Measurements from ENCODE around the gene LIN7C. TPM values are rescaled to one million over a fixed set of nuclear protein-coding genes. Genes with fewer than 3 reads are reported as not detected.

Gene LIN7C
- total and polyA plus RNA-seq, 9 donors = 7.0 to 39.0 (median 33.1) TPM

DNA sequence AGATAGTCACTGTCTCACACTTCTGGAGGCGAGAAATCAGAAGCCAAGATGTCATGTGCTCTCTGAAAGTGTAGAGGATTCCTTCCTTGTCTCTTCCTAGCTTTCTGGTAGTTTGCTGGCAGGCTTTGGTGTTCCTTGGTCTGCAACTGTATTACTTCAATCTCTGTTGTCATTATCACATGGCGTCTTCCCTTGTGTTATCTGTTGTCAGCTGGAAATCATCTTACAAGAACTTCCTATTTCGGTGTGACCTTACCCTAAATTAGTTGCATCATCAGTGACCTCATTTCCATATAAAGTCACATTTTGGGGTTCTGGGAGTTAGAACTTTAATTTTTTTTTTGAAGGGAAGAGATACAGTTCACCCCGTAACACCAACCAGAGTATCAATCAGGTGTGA lies 3.3 kb upstream of the LIN7C start:
- H3K4me3 ChIP-seq = no peak overlapping the region
- intact Hi-C loops (cut with DNase I) = loop anchor here in 1 of 4 donors (10.0 kb wide), 1 partner anchor 145 kb away; the partner anchor contains the start of gene CCDC34
- no peaks in the 10 kb centered on the region for H3K4me1 ChIP-seq (ENCODE audit: insufficient read depth)
- 91 to 95% (median 93%) methylated on average over 4 of the region's 4 CpGs for WGBS, 3 donors
- no peaks in the 10 kb centered on the region for H3K9me3 ChIP-seq
- no peaks in the 10 kb centered on the region for H3K36me3 ChIP-seq
- no peak for TF ChIP-seq EP300 (IDR thresholded peaks at IDR 0.05)
- TF ChIP-seq POLR2A (IDR thresholded peaks at IDR 0.05) = no peak
- TF ChIP-seq, protein P1, sequence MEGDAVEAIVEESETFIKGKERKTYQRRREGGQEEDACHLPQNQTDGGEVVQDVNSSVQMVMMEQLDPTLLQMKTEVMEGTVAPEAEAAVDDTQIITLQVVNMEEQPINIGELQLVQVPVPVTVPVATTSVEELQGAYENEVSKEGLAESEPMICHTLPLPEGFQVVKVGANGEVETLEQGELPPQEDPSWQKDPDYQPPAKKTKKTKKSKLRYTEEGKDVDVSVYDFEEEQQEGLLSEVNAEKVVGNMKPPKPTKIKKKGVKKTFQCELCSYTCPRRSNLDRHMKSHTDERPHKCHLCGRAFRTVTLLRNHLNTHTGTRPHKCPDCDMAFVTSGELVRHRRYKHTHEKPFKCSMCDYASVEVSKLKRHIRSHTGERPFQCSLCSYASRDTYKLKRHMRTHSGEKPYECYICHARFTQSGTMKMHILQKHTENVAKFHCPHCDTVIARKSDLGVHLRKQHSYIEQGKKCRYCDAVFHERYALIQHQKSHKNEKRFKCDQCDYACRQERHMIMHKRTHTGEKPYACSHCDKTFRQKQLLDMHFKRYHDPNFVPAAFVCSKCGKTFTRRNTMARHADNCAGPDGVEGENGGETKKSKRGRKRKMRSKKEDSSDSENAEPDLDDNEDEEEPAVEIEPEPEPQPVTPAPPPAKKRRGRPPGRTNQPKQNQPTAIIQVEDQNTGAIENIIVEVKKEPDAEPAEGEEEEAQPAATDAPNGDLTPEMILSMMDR (IDR thresholded peaks at IDR 0.05) = no peak
- H3K27me3 ChIP-seq = no peaks in the 10 kb centered on the region
- no peak for DNase-seq
- H3K27ac ChIP-seq = no peak overlapping the region

DNA sequence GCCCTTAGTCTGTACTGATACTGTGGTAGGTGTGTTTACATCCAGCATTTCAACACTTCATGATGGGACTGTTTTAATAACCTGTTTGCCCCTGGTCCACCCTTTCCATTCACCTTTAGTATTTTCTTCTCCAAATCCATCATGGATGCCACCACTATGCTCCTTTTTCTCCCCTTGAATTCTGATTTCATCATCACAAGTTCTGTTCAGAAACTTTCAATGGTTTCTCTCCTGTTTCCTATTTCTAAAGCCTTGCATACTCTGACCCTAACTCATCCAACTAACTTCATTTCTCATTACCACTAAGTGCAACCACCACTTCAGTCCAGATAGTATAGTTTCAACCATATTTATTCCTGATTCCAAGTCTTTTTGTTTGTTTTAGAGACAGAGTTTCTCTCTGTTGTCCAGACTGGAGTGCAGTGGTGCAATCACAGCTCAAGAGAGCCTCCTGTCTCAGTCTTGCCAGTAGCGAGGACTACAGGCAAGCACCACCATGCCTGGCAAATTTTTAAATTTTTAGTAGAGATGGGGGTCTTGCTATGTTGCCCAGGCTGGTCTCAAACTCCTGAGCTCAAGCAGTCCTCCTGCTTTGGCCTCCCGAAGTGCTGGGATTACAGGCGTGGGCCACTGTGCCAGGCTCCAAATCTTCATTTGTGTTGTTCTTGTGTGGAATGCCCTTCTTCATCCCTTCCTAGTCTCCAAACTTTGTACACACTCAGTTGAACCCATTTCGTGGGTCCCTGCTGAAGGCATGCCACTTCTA lies 1.2 kb upstream of the LIN7C start:
- TF ChIP-seq POLR2A (IDR thresholded peaks at IDR 0.05) (no peak), EP300 (IDR thresholded peaks at IDR 0.05) (no peak)
- TF ChIP-seq, protein P1 (IDR thresholded peaks at IDR 0.05) = no peak
- no peaks in the 10 kb centered on the region for H3K27me3 ChIP-seq
- intact Hi-C loops (cut with DNase I) = no loop called here
- peak overlapping the region in 1 of 2 donors; percentile 75 for H3K27ac ChIP-seq
- no peaks in the 10 kb centered on the region for H3K4me1 ChIP-seq (ENCODE audit: insufficient read depth)
- no peak for DNase-seq
- H3K9me3 ChIP-seq = no peaks in the 10 kb centered on the region
- WGBS, 3 donors = 95 to 98% (median 97%) methylated on average over 4 of the region's 4 CpGs
- H3K4me3 ChIP-seq = no peak overlapping the region
- H3K36me3 ChIP-seq = no peaks in the 10 kb centered on the region

DNA sequence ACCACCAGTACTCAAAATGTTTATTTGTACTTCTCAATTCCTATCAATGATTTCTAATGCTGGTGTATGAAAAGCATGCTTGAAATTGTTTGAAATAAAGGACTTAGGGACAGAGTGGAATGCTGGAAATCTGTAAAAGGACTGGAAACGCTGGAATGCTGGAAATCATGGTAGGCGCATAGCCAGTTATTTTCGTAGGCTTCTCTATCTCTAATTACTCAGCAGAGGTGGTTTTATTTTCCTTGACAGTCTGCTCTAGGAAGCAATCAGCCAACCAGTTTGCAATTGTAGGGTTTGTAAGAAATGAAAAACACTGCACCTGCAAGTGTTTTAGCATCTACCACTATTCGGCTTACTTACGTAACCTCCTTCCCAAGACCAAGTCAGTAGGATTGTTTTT lies 788 bp downstream of the LIN7C start:
- H3K9me3 ChIP-seq = no peaks in the 10 kb centered on the region
- no peaks in the 10 kb centered on the region for H3K4me1 ChIP-seq (ENCODE audit: insufficient read depth)
- no peak for DNase-seq
- H3K27me3 ChIP-seq = no peaks in the 10 kb centered on the region
- WGBS, 3 donors = 2 to 6% (median 5%) methylated on average over 5 of the region's 5 CpGs
- peak overlapping the region; percentile 70 to 75 for H3K27ac ChIP-seq
- no peak for TF ChIP-seq POLR2A (IDR thresholded peaks at IDR 0.05)
- TF ChIP-seq, protein P1 (IDR thresholded peaks at IDR 0.05) = no peak
- TF ChIP-seq EP300 (IDR thresholded peaks at IDR 0.05) = no peak
- intact Hi-C loops (cut with DNase I) = no loop called here
- H3K4me3 ChIP-seq = peak overlapping the region; percentile 56
- H3K36me3 ChIP-seq = no peaks in the 10 kb centered on the region

DNA sequence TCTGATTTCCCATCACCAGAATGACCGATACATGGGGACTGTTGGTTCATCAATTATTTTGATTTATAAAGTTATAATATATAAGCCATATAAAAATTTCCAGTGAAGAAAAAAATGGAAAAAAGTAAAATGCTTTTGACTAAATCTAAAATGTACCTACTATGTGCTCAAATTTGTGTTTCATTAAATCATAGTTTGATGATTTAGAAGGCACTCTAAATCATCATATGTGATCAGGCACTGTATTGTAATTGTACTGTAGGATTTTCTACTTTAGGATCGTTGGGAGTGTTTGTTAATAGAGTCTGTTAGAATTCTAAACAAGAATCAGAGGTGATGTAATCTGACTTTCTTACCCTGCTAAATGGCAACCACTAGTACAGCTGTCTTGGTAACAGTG lies 2.4 kb downstream of the LIN7C start:
- no peaks in the 10 kb centered on the region for H3K36me3 ChIP-seq
- no peaks in the 10 kb centered on the region for H3K9me3 ChIP-seq
- no peaks in the 10 kb centered on the region for H3K27me3 ChIP-seq
- H3K4me1 ChIP-seq (ENCODE audit: insufficient read depth) = no peaks in the 10 kb centered on the region
- no peak for TF ChIP-seq POLR2A (IDR thresholded peaks at IDR 0.05)
- no peak for TF ChIP-seq EP300 (IDR thresholded peaks at IDR 0.05)
- 58 to 69% (median 60%) methylated on average over 2 of the region's 2 CpGs for WGBS, 3 donors
- H3K27ac ChIP-seq = no peak overlapping the region
- intact Hi-C loops (cut with DNase I) = loop anchor here in 1 of 4 donors (5.0 kb wide), 1 partner anchor 1063 kb away; no protein-coding TSS in a partner anchor
- DNase-seq = no peak
- H3K4me3 ChIP-seq = no peak overlapping the region

DNA sequence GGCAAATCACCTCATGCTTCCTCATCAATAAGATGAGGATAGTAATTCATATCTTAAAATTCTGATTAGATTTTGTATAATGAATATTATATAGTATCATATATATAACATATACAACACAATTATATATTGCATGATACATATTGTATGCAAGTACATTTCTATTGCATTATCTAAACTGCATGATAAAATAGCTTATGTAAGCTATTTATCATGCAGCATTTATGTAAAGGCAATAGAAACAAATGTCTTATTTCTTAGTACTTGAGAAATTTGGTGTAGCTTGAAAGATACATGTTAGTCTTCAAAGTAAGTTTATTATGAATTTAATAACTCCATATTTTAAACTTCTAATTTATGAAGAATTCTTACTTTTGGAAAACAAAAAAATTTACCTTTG lies 5.5 kb downstream of the LIN7C start:
- Histone ChIP-seq H3K27me3 (no peaks in the 10 kb centered on the region), H3K4me1 (ENCODE audit: insufficient read depth) (no peaks in the 10 kb centered on the region), H3K9me3 (no peaks in the 10 kb centered on the region), H3K27ac (no peak overlapping the region), H3K4me3 (no peak overlapping the region), H3K36me3 (no peaks in the 10 kb centered on the region)
- TF ChIP-seq, protein P1 (IDR thresholded peaks at IDR 0.05) = no peak
- TF ChIP-seq POLR2A (IDR thresholded peaks at IDR 0.05) (no peak), EP300 (IDR thresholded peaks at IDR 0.05) (no peak)
- intact Hi-C loops (cut with DNase I) = loop anchor here in 1 of 4 donors (5.0 kb wide), 1 partner anchor 1066 kb away; no protein-coding TSS in a partner anchor
- DNase-seq = no peak
